ENCODE data around the gene SEC61B. TPM values are rescaled to one million over a fixed set of nuclear protein-coding genes. Genes with fewer than 3 reads are reported as not detected.
A peak's percentile ranks its signal among the peaks of the same experiment; 100 is the strongest.

Gene SEC61B
- total and polyA plus RNA-seq, 10 of the 15 experiments (the other 5 are each of a cell fraction or from before 2014, with no cell fraction given) = 108 to 747 (median 301) TPM

DNA sequence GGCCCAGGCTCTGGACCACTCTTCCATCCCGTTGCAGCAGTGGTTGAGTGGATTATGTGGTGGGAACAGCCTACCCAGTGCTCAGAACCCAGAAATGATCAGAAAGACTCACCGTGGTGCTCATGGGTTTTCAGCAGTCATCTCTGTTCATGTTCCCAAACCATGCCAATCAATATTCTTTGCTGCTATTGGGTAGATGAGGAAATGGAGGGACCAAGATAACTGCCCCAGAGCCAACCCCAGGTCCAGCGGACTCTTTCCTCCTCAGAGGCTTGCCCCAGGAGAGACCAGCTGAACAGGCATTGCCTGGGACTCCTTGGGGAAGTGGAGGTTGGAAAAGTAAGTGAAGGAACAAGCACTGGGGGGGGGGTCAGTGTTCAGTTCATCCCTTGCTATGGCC is 38.5 kb upstream of the SEC61B start (continued):
- TF ChIP-seq, protein P1, sequence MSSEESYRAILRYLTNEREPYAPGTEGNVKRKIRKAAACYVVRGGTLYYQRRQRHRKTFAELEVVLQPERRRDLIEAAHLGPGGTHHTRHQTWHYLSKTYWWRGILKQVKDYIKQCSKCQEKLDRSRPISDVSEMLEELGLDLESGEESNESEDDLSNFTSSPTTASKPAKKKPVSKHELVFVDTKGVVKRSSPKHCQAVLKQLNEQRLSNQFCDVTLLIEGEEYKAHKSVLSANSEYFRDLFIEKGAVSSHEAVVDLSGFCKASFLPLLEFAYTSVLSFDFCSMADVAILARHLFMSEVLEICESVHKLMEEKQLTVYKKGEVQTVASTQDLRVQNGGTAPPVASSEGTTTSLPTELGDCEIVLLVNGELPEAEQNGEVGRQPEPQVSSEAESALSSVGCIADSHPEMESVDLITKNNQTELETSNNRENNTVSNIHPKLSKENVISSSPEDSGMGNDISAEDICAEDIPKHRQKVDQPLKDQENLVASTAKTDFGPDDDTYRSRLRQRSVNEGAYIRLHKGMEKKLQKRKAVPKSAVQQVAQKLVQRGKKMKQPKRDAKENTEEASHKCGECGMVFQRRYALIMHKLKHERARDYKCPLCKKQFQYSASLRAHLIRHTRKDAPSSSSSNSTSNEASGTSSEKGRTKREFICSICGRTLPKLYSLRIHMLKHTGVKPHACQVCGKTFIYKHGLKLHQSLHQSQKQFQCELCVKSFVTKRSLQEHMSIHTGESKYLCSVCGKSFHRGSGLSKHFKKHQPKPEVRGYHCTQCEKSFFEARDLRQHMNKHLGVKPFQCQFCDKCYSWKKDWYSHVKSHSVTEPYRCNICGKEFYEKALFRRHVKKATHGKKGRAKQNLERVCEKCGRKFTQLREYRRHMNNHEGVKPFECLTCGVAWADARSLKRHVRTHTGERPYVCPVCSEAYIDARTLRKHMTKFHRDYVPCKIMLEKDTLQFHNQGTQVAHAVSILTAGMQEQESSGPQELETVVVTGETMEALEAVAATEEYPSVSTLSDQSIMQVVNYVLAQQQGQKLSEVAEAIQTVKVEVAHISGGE (CRISPR knock-in tag; IDR thresholded peaks at IDR 0.05) = no peak

- 37% methylated on average over 8 of the region's 10 CpGs for WGBS (ENCODE audit: insufficient coverage, insufficient replicate concordance, low lambda C conversion rate, missing lambda C conversion rate)
- TF ChIP-seq EGR1 (IDR thresholded peaks at IDR 0.05; ENCODE audit: borderline replicate concordance in 1 of 2, low read depth in 2 of 2, low read length in 2 of 2) (peak in 1 of 2 experiments; percentile 72; a peak in 2 of 3 replicates), MTA3 (IDR thresholded peaks at IDR 0.05; ENCODE audit: borderline replicate concordance, low read length) (no peak)
- CTCF ChIA-PET = interaction anchor here (0.5 to 9.3 kb wide), 41 partner anchors 8 to 1253 kb away, joined by 3 to 131 read pairs (median 5); partner anchors contain the start of genes ALG2 and SEC61B
- SMC1A ChIA-PET (ENCODE audit: uncharacterized antibody, unreplicated experiment) = interaction anchor here (0.7 to 12.4 kb wide), 27 partner anchors 8 to 1141 kb away, joined by 3 to 189 read pairs (median 6); partner anchors contain the start of genes ALG2, NR4A3 and SEC61B
- no peaks in the 10 kb centered on the region for H3K9me3 ChIP-seq (replicated peaks; ENCODE audit: control insufficient read depth, insufficient read depth, low read length)
- H3K4me2 ChIP-seq (ENCODE audit: control insufficient read depth, insufficient read depth) = peak overlapping the region; percentile 60; the same call in 1 of the 2 replicates
- BruUV-seq (replicated peaks) = no TSS peak
- POLR2A ChIA-PET = interaction anchor here (0.6 to 1.5 kb wide), 3 partner anchors 38 to 70 kb away, joined by 3 to 11 read pairs (median 3); partner anchors contain the start of genes ALG2 and SEC61B
- H2AFZ ChIP-seq (ENCODE audit: control insufficient read depth, low read depth, low read length) = peak overlapping the region; percentile 75
- H3K9ac ChIP-seq (ENCODE audit: control insufficient read depth, insufficient read depth, low read length) = peak overlapping the region; percentile 28; the same call in 1 of the 2 replicates
- ATAC-seq (no peak), FAIRE-seq (no peak), DNase-seq (ENCODE audit: low read depth, low spot score) (no peak)
- no peaks in the 10 kb centered on the region for H4K20me1 ChIP-seq (ENCODE audit: control insufficient read depth, insufficient read depth)
- no peaks in the 10 kb centered on the region for H3K27me3 ChIP-seq (replicated peaks in 1 of 2; ENCODE audit: control insufficient read depth in 2 of 2, insufficient read depth in 2 of 2, low read length in 1 of 2)
- intact Hi-C loops (cut with micrococcal nuclease; ENCODE audit: unreplicated experiment) (loop anchor here (1.0 to 10.0 kb wide), 13 partner anchors 21 to 1251 kb away; partner anchors contain the start of genes ERP44, INVS, NR4A3 and SEC61B), in situ Hi-C loops (cut with MboI) (loop anchor here (5.0 to 10.0 kb wide), 5 partner anchors 52 to 1141 kb away; no protein-coding TSS in a partner anchor)
- peaks cover 73% of the 10 kb centered on the region for H3K4me1 ChIP-seq (ENCODE audit: control insufficient read depth, insufficient read depth, low read length)
- H3K36me3 ChIP-seq (ENCODE audit: control insufficient read depth in 2 of 2, insufficient read depth in 2 of 2, low read length in 1 of 2) = no peaks in the 10 kb centered on the region
- H3K27ac ChIP-seq (ENCODE audit: control insufficient read depth, insufficient read depth) = peak overlapping the region; percentile 49
- H3K79me2 ChIP-seq (ENCODE audit: control insufficient read depth, insufficient read depth, low read length) = no peaks in the 10 kb centered on the region
- no peak overlapping the region for H3K4me3 ChIP-seq
- RAD21 ChIA-PET (ENCODE audit: unreplicated experiment) = interaction anchor here (0.6 to 13.6 kb wide), 20 partner anchors 10 to 1140 kb away, joined by 3 to 147 read pairs (median 5); partner anchors contain the start of genes ALG2 and SEC61B
Measured at GRCh38 chr9:99184110-99184474, 38.0 kb upstream of the SEC61B start.

All from GM12878 (cell line).